ENCODE data around the gene FIBCD1. TPM values are rescaled to one million over a fixed set of nuclear protein-coding genes. Genes with fewer than 3 reads are reported as not detected.

FIBCD1 gene
- total and polyA plus RNA-seq, 4 donors = 0.97 to 7.7 (median 4.1) TPM

DNA sequence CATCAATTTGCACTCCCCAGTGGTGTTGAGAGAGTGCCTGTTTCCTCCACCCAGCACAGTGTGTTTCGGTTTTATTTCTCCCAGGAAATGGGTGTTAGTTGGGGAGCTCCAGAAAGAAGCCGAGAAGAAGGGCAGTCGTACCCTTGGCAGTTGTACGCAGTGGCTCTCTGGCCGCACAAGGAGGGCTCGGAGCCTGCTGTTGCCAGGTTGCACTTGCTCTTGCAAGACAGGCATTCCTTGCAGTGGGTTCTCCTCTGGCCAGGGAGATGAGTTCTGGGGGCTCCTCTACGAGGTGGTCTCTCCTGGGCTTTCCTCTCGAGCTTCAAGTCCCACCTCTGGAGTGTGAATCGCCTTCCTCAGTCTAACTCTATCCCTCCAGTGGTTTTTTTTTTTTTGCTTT lies 71.5 kb downstream of the FIBCD1 start:
- no peak overlapping the region for H3K27ac ChIP-seq (ENCODE audit: low read depth in 1 of 2, low read length in 1 of 2)
- no peaks in the 10 kb centered on the region for H3K27me3 ChIP-seq (ENCODE audit: control insufficient read depth in 3 of 3, insufficient read depth in 3 of 3, low read length in 2 of 3)
- no peak for ATAC-seq (ENCODE audit: insufficient read depth, low FRiP score)
- 92 to 96% methylated on average over 9 of the region's 9 CpGs for WGBS, 2 donors
- no peak for DNase-seq
- TF ChIP-seq, protein P1, sequence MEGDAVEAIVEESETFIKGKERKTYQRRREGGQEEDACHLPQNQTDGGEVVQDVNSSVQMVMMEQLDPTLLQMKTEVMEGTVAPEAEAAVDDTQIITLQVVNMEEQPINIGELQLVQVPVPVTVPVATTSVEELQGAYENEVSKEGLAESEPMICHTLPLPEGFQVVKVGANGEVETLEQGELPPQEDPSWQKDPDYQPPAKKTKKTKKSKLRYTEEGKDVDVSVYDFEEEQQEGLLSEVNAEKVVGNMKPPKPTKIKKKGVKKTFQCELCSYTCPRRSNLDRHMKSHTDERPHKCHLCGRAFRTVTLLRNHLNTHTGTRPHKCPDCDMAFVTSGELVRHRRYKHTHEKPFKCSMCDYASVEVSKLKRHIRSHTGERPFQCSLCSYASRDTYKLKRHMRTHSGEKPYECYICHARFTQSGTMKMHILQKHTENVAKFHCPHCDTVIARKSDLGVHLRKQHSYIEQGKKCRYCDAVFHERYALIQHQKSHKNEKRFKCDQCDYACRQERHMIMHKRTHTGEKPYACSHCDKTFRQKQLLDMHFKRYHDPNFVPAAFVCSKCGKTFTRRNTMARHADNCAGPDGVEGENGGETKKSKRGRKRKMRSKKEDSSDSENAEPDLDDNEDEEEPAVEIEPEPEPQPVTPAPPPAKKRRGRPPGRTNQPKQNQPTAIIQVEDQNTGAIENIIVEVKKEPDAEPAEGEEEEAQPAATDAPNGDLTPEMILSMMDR (IDR thresholded peaks at IDR 0.05; ENCODE audit: control extremely low read depth, extremely low read depth) = no peak
- H3K9ac ChIP-seq (ENCODE audit: insufficient read depth in 1 of 2, low read length in 2 of 2) = no peak overlapping the region
- no peaks in the 10 kb centered on the region for H3K9me3 ChIP-seq (ENCODE audit: control insufficient read depth in 4 of 4, insufficient read depth in 3 of 4, low read length in 3 of 4)
- no peak overlapping the region for H3K4me3 ChIP-seq
- peaks cover 0 to 24% (median 5%) of the 10 kb centered on the region in 4 donors for H3K36me3 ChIP-seq (ENCODE audit: control insufficient read depth in 4 of 4, insufficient read depth in 4 of 4, low read length in 4 of 4)
- H3K4me1 ChIP-seq (ENCODE audit: control insufficient read depth in 5 of 5, insufficient read depth in 5 of 5, low read length in 5 of 5) = peaks cover 0 to 7% (median 0%) of the 10 kb centered on the region in 5 donors

DNA sequence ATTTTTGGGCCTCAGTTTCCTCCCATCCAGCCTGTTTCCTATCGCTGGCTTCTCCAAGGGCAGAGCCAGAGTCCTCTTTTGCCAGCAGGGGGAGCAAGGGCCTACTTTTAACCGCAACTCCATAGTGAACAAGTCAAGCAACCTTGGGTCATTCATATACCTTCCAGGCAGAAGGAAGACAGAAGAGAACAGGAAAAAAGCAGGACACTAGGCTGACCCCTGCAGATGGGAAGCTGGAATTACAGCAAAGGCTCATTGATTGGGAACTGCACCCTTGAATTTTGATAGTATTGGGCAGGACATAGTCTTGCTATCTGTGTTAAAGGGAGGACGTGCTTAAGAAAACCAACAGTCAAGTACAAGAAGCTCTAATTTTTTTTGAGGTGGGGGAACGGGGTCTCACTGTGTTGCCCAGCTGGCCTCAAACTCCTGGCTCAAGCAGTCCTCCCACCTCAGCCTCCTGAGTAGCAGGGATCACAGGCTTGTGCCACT lies 72.5 kb downstream of the FIBCD1 start:
- no peaks in the 10 kb centered on the region for H3K27me3 ChIP-seq (ENCODE audit: control insufficient read depth in 3 of 3, insufficient read depth in 3 of 3, low read length in 2 of 3)
- no peak overlapping the region for H3K9ac ChIP-seq (ENCODE audit: insufficient read depth in 1 of 2, low read length in 2 of 2)
- no peaks in the 10 kb centered on the region for H3K9me3 ChIP-seq (ENCODE audit: control insufficient read depth in 4 of 4, insufficient read depth in 3 of 4, low read length in 3 of 4)
- no peak overlapping the region for H3K27ac ChIP-seq (ENCODE audit: low read depth in 1 of 2, low read length in 1 of 2)
- ATAC-seq (ENCODE audit: insufficient read depth, low FRiP score) = peak; percentile 68
- WGBS, 2 donors = 47 to 54% methylated on average over 4 of the region's 4 CpGs
- TF ChIP-seq, protein P1 (IDR thresholded peaks at IDR 0.05; ENCODE audit: control extremely low read depth, extremely low read depth) = peak; percentile 57
- peak; percentile 84 to 87 (median 86) for DNase-seq
- H3K36me3 ChIP-seq (ENCODE audit: control insufficient read depth in 4 of 4, insufficient read depth in 4 of 4, low read length in 4 of 4) = peaks cover 0 to 17% (median 2%) of the 10 kb centered on the region in 4 donors
- H3K4me3 ChIP-seq = no peak overlapping the region
- H3K4me1 ChIP-seq (ENCODE audit: control insufficient read depth in 5 of 5, insufficient read depth in 5 of 5, low read length in 5 of 5) = peaks cover 0 to 7% (median 0%) of the 10 kb centered on the region in 5 donors

DNA sequence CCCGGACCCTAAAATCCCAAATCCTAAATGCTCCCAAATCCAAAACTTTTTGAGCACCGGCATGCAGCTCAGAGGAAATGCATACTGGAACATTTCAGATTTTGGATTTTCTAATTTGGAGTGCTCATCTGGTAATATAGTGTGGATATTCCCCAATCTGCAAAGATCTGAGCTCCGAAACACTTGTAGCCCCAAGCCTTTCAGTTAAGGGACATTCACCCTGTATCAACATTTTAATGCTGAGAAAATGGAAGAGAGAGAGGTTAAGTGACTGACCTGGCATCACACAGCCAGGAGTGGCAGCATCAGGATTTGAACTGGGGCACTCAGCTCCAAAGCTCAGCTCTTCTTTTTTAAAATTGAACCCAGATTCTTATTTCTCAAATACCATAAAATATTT lies 73.1 kb downstream of the FIBCD1 start:
- 96 to 98% methylated on average over 3 of the region's 3 CpGs for WGBS, 2 donors
- TF ChIP-seq, protein P1 (IDR thresholded peaks at IDR 0.05; ENCODE audit: control extremely low read depth, extremely low read depth) = no peak

DNA sequence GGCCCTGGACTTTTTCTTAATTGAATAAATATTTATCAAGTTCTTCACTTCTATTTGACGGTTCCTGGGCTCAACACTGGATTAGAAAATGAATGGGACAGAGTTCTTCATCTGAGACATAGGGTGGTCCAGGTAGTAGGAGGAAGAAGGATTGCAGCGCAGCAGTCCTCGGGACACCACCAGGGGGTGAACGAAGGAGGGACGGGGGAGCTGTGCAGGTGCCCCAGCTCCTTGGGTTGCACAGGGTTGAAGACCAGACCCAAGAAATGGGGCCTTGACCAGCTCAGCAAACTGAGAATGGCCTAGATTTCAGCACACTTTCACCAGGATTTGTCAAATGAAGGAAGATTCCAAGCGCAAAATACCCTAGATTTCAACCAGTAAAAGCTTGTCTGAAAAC lies 74.5 kb downstream of the FIBCD1 start:
- TF ChIP-seq, protein P1 (IDR thresholded peaks at IDR 0.05; ENCODE audit: control extremely low read depth, extremely low read depth) = no peak
- 81 to 94% methylated on average over 6 of the region's 6 CpGs for WGBS, 2 donors
- Histone ChIP-seq H3K9ac (ENCODE audit: insufficient read depth in 1 of 2, low read length in 2 of 2) (no peak overlapping the region), H3K27ac (ENCODE audit: low read depth in 1 of 2, low read length in 1 of 2) (no peak overlapping the region), H3K4me3 (no peak overlapping the region), H3K4me1 (ENCODE audit: control insufficient read depth in 5 of 5, insufficient read depth in 5 of 5, low read length in 5 of 5) (peaks cover 0 to 15% (median 5%) of the 10 kb centered on the region in 5 donors), H3K9me3 (ENCODE audit: control insufficient read depth in 4 of 4, insufficient read depth in 3 of 4, low read length in 3 of 4) (no peaks in the 10 kb centered on the region), H3K27me3 (ENCODE audit: control insufficient read depth in 3 of 3, insufficient read depth in 3 of 3, low read length in 2 of 3) (no peaks in the 10 kb centered on the region), H3K36me3 (ENCODE audit: control insufficient read depth in 4 of 4, insufficient read depth in 4 of 4, low read length in 4 of 4) (peaks cover 0 to 15% (median 2%) of the 10 kb centered on the region in 4 donors)
- DNase-seq (no peak), ATAC-seq (ENCODE audit: insufficient read depth, low FRiP score) (no peak)

More for the DNA sequence above, 73.1 kb downstream of the FIBCD1 start:
- H3K36me3 ChIP-seq (ENCODE audit: control insufficient read depth in 4 of 4, insufficient read depth in 4 of 4, low read length in 4 of 4) = peaks cover 0 to 17% (median 2%) of the 10 kb centered on the region in 4 donors
- no peaks in the 10 kb centered on the region for H3K27me3 ChIP-seq (ENCODE audit: control insufficient read depth in 3 of 3, insufficient read depth in 3 of 3, low read length in 2 of 3)
- H3K27ac ChIP-seq (ENCODE audit: low read depth in 1 of 2, low read length in 1 of 2) = no peak overlapping the region
- H3K4me1 ChIP-seq (ENCODE audit: control insufficient read depth in 5 of 5, insufficient read depth in 5 of 5, low read length in 5 of 5) = peaks cover 0 to 7% (median 0%) of the 10 kb centered on the region in 5 donors
- H3K4me3 ChIP-seq = no peak overlapping the region
- H3K9ac ChIP-seq (ENCODE audit: insufficient read depth in 1 of 2, low read length in 2 of 2) = no peak overlapping the region
- no peaks in the 10 kb centered on the region for H3K9me3 ChIP-seq (ENCODE audit: control insufficient read depth in 4 of 4, insufficient read depth in 3 of 4, low read length in 3 of 4)
- ATAC-seq (ENCODE audit: insufficient read depth, low FRiP score) (no peak), DNase-seq (no peak)

Measured in lung (tissue), 12 donors.